ENCODE results near the gene CTR9.

The CTR9 gene

GRCh38 chr11:10750838-10751580, at the start of gene CTR9:
TSS of gene CTR9 (plus strand) at chr11:10751246. CDS start at chr11:10751413, 167 bp downstream.
- DNase-seq = peak; percentile 98 to 100

DNA sequence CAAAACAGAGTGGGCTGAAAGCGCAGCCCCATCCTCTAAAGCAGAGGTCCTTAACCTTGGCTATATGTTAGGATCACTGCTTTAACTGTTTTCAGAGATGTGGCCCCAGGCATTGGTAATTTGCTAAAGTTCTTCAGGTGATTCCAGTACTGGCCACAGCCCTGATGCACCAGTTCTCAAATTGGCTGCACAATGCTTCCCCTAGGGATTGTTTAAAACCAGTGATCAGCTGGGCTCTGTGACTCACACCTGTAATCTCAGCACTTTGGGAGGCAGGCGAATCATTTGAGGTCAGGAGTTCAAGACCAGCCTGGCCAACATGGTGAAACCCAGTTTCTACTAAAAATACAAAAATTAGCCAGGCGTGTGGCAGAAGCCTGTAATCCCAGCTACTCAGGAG, 49.1 kb upstream of the CTR9 start:
- DNase-seq = no peak

GRCh38 chr11:10708131-10708530, 42.9 kb upstream of the CTR9 start:
- no peak for DNase-seq

DNA sequence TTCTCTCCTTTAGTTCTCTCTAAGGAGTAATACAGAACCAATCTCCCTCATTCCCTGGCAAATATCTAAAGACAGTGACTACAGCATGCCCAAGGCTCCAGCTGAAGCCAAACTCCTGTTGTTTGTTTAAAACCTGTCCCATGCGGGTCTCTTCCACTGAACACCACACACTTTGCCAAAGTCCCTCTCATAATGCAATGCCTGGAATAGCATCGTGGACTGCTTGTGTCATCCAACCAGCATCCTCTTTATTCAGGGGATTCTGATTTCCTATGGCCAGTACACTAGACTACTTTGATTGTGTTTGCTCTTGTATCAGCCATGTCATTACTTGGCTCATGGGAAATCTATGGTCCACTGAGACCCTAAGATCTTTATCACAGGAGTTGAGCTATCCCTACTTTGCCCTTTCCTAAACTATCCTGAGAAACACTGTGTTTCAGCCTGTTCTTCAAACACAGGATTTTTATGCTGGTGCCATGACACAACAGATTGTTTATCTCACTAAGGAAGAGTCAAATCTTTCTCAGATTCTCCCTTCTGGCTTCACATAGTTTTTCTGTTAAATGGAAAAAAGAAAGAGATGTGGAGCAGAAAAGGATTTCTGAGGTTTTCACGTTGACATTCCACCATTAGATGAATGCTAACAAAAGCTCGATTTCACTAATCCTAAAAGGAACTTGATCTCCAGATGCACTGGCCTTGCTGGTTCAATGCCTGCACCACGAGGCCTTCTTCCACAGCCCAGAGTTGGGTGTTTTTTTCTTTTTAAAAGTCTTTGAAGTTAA, 41.6 kb upstream of the CTR9 start:
- no peak for DNase-seq

DNA sequence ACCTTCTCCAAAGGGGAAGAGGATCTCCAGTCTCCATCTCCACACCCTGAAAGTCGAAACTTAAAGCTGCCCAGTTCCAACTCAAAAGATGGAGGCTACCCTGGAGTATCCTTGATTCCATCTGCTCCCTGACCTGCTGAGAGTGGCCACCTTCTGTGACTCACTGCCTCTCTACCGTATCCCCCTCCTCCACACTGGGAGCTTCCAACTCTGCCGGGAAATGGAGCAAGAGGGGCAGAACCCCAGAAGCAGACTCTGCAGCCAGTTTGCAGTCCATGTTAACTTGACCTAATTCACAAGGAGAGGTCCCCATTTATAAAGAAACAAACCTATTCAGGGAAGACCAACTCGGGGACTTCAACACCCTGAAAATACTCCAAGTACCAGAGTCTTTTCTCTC, 35.5 kb upstream of the CTR9 start:
- DNase-seq = no peak

DNA sequence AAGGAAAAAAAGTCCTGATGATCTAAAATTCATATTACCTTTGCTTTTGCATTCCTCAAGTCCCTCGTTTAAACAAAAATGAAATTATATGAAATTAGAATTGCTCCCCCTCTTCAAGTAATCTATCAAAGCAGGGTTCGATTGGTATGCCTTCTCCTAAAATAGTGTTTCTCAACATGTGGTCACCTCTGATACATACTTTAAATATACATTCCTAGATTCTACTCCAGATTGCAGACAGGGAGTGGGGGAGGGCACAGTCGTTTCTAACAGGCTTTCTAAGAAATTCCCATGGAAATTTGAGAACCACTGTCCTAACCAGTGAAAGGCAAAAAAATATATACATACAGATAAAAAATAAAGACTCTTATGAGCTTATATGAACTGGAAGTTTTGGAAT, 34.9 kb upstream of the CTR9 start:
- DNase-seq = no peak

DNA sequence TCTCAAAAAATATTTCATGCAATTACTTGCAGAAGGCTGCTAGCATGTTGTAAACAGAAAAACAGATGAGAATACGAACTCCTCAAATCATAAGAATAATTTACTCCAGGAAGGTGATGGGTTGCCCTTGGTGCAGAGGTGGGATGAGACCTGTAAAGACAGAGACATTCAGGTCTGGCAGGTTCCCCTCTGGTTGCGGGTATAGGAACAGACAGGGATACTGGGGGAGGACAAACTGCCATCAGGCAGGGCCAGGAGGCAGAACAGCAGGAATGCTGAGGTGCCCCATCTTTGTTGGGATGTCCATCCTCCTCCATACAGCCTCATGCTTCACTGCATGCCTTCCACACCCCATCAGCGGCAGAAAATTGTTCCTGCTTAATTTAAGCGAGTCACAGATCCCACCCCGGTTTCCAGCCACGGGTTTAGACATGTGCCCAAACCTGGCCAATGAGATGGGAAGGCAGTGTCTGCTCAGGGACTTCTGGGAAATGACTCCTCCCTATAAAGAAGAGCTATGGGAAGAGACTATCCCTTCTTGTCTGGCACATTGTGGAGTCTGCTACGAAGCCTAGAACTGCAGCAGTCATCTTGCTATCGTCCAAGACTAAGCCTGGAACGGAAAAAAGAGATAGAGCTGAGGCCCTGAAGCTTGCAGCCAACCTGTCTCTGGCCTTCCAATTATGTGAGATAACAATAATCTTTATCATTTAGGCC, 34.3 kb upstream of the CTR9 start:
- no peak for DNase-seq

DNA sequence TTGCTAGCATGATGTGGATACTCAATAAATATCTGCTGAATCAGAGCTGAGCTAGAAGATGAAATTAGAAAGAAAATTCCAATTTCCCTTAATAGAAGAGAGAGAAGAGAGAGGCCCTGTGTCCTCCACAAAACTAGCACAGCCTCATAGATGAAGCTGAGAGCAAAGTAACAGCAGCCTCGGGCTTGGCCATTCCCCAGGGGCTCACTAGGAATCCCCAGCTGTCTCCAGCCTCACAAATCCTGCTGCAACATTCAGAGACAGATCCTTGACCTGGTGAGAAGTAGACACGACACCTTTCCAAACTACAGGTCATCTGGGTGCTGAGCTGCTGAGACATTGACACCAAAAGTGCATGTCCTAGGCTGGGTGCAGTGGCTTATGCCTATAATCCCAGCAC, 31.4 kb upstream of the CTR9 start:
- no peak for DNase-seq

GRCh38 chr11:10720881-10721376, 30.1 kb upstream of the CTR9 start:
- no peak for DNase-seq

GRCh38 chr11:10722307-10722706, 28.7 kb upstream of the CTR9 start:
- no peak for DNase-seq

DNA sequence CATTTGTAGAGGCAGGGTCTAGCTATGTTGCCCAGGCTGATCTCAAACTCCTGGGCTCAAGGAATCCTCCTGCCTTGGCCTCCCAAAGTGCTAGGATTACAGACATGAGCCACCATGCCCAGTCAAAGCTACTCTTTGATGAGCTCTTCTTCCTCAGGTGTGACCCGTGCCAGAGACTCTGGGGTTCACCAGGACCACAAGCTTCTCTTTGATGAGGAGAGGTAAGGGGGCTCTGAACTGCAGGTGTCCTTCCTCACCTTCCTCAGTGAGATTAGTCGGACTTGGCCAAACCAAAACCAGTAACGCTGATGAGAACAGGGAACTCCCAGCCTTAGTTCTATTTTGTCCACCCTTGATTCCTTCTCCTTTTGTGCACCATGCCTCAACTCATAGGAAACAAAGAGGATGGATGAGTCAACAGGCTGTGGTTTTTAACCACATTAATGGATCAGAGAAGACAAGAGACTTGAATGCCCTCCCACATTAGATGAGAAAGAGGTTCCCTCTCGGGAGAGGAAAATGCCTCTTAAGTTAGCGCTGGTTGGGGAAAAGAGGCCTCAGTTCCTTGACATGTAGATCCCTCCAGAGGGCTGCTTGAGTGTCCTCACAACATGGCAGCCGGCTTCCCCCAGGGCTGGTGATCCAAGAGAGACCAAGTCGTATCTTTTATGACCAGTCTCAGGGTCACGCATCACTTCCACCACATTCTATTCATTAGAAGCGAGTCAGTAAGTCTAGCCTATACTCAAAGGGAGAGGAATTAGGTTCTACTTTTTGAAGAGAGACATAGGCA, 25.7 kb upstream of the CTR9 start:
- no peak for DNase-seq

DNA sequence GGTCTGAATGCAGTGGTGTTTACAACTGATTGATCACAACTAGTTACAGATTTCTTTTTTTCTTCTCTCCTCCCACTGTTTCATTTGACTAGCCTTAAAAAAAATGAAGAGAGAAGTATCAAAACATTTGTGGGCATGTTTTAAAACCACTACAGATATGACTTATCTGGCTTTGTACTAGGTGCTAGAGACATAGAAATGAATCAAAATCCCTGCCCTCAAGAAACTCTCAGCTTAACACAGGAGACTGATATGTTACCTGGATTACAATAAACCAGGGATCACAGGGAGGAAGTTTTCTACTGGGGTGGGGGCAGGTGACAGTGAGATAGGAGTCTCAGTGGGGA, 25.2 kb upstream of the CTR9 start:
- no peak for DNase-seq

GRCh38 chr11:10727146-10727851, 23.7 kb upstream of the CTR9 start:
- DNase-seq = no peak

- no peak for DNase-seq
Measured at GRCh38 chr11:10728154-10728553, 22.9 kb upstream of the CTR9 start.

- no peak for DNase-seq
Measured at GRCh38 chr11:10728789-10729472, 22.1 kb upstream of the CTR9 start.

DNA sequence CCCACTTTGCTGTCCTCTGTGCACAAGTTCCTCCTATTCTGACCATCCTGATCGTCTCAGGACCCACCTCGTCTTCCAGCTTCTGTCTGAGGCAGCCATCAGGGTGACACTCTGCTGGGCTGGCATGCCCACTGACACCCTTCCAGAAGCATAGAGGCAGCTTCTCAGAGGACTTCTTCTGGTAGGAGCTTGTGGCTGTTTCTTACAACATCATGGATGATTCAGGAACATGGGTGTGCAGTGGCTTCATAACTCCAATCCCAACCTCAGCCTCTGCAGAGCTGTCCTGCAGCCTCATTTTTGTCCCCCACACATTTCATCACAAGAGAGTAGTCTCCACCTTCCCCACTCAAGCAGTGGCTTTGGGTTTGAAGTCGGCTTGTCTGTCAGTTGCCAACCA, 20.9 kb upstream of the CTR9 start:
- DNase-seq = no peak

GRCh38 chr11:10731064-10731680, 19.9 kb upstream of the CTR9 start:
- no peak for DNase-seq

DNA sequence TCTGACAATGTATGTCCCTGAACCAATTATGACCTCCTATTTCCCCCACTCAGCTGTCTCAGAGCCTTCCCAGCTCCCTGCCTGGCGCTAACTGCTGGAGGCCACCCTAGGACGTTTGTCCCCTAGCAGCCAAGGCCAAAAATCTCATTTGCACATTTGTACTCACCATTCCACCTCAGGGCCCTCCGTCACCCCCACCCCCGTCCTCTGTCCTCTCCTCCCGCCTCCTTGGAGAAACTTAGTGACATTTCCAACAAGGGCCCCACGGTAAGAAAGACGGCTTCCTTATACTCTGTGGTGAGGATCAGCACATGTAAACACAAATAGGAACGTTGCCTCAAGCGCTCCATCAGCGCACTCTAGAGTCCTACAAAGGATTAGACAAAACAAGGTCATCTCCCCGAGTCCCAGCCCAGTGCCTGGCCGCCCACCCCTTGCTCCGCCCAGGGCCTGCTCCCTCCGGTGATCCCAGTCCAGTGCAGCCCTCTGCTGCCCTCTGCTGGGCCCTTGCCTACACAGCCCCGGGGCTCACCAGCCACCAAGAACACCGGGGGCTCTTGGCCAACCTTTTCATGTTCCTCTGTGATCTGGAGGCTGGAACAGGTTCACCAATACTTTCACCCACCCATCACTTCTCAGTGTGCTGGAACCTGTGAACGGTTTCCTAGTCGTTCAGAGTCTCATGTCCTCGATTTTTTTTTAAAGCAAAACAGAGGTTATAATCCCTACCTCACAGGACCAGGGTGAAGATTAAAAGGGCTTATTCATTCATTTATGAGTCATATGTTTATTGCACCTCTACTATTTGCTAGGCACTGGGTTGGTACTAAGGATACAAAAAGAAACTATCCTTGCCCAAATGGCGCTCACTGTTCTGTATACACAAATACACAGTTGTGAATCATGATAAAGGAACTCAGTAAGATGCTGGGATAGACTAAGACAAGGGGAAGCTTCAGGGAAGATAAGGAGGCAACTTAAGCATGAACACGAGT, 15.3 kb upstream of the CTR9 start:
- peak; percentile 81 to 85 for DNase-seq

- DNase-seq = no peak
Measured at GRCh38 chr11:10742460-10743208, 8.4 kb upstream of the CTR9 start.

Data from NCI-H1930 (cell line).